NK-92 (cell line): Measurements from ENCODE around the gene PBOV1.
"Not testable (repeated sequence)": the region's sequence is repeated elsewhere in the genome, so short reads cannot be mapped to it uniquely, and the experiment has no call there.

Experiments used
- DNase-seq: peaks from one replicate; lab custom pipeline; 2025; ENCODE audit not compliant: unreplicated experiment; lab: John Stamatoyannopoulos, UW

The PBOV1 gene

GRCh38 chr6:138238368-138238767, 20.1 kb upstream of the PBOV1 start:
- DNase-seq = no peak

GRCh38 chr6:138237463-138237862, 19.2 kb upstream of the PBOV1 start:
- no peak for DNase-seq

DNA sequence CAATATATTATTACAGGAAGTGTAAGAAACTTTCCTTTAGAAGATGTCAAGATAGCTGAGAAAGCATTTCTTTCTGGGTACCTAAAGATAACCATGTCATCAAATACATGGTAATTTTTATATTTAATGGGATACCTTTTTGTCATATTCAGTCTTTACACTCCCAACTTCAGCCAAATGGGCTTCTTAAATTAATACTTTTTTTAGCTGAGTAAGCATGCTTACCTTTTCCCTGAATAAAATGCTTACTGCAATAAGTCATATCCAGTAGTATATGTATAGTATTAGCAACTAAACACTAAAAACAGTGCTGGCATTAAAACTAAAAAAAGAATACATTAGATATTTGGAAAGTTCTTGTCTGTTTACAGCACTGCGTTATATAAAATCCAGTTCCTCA, 17.4 kb upstream of the PBOV1 start:
- no peak for DNase-seq

- DNase-seq = no peak
Measured at GRCh38 chr6:138235205-138235604, 16.9 kb upstream of the PBOV1 start.

DNA sequence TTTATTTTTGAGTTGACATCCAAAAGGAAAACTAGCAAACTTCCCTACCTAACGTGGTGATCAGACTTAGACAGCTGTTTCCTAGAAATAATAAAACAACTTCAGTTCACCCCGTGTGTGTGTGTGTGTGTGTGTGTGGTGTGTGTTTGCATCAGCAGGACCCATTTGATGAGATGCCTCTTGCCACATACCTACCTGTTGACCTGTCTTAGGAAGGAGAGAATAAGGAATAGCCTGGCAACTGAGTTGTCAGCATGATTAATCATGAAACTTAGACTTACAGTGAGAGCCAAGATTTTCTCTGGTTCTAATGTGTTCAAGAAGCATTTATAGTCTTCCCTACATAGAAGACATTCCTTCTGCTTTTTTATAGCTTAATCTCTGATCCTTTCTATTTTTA, 16.1 kb upstream of the PBOV1 start:
- DNase-seq = no peak

DNA sequence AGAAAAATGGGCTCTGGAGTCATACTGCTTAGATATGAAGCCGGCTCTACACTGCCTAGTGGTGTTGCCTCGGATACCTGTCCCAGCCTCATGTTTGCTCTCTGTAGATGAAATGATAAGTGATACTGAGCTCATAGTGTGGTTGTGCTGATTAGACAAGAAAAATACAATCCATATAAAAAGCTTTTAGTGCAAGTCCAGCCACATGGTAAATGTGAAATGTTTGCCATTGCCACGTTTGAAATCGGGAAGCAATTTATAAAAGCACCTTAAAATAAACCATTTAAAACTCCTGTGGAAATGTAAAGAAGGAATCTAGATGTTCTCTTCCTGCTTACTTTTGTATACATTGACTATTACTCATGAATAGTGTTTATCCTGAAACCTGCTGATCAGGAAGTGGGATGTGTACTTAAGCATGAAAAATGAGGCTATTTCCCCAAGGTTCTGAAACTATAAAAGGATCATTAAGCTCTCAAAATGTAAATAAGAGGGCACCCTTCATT, 13.1 kb upstream of the PBOV1 start:
- no peak for DNase-seq

- no peak for DNase-seq
Measured at GRCh38 chr6:138230759-138231380, 12.6 kb upstream of the PBOV1 start.

- no peak for DNase-seq
Measured at GRCh38 chr6:138230221-138230620, 11.9 kb upstream of the PBOV1 start.

- no peak for DNase-seq
Measured at GRCh38 chr6:138229663-138230179, 11.4 kb upstream of the PBOV1 start.

- DNase-seq = no peak
Measured at GRCh38 chr6:138229072-138229471, 10.8 kb upstream of the PBOV1 start.

DNA sequence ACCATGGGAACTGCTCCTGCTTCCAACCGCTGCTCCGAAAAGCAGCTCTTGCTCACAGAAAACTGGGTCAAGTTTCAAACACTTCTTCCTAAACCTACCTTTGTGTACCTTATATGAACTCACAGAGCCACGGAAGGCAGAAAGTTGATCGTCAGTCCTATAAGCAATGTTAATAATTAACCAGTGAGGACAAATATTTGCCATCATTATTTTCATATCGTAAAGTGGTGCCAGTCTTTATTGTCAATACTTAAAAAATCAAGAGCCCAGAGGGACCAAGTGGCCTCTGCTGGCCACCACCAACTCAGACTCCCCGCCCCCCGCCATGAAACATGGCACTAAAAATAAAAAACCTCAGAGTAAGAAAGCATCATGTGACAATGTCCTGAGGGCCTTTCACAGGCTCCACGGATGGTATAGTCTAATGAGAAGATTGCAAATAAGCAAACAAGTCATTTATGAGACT, 9.1 kb upstream of the PBOV1 start:
- DNase-seq = no peak

DNA sequence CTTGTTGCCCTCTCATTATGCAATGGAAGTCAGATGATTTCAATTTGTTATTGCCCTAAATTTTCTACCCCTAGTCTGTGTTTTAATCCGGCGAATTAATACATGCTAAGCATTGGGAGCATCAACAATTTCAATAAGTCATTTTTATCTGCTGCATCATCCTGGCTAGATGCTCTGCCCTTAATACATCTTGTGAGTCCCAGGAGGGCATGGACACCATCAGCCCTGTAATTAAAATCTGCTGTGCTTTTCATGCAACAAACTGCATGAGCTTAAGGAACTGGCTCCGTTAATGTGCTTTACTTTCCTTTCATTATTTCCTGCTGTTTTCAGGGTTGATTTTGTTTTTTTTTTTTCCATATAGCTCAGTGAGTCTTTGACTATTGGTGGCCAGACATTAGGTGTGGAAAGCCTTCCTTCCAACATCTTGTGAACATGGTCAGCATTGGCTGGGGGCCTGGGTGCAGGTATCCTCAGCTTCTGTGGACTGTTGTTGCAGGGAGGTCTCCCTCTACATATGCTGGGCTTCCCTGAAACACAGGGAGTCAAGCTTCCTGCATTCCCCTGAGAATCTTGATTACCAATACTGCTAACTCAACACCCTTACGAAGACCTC, 8.5 kb upstream of the PBOV1 start:
- no peak for DNase-seq

- DNase-seq = no peak
Measured at GRCh38 chr6:138225953-138226352, 7.7 kb upstream of the PBOV1 start.

DNA sequence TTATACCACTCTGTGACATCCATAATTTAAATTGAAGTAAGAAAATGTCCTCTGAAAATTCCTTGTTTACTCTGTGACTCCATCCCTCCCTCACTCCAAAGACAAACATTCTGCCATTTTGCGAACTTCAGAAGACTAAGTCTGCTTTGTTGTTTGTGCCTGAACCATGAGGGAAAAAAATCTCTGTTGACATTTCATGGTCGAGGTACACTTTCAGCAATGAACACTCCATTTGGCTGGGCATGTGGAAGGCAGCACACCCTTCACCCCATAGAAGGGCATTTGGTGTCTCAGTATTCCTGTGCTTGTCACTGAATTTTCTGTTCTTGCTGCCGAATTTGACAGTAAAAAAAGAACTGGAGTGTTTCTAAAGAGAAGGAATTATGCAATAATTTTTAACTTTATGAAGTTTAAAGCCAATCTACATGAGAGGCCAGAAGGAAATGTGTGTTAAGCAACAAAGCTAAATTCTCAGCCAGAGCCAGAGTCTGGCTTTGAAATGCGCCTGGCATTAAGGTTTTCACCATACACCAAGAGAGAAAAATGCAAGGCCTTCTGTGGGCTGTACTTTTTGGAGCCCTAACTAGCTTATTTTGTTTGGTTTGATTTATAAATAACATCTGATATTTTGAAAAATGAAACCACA, 4.7 kb upstream of the PBOV1 start:
- no peak for DNase-seq

DNA sequence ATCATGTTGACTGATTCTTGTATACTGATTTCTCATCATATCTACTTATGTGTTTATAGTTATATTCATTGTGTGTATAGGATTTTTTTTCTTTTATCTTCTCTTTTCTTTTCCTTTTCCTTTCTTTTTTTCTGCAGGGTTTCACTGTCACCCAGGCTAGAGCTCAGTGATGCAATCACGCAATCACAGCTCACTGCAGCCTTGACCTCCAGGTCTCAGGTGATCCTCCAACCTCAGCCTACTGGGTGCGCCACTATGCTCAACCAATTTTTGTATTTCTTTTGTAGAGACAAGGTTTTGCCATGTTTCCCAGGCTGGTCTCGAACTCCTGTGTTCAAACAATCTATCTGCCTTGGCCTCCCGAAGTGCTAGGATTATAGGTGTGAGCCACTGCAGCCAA, 1.6 kb upstream of the PBOV1 start:
- DNase-seq = no peak

DNA sequence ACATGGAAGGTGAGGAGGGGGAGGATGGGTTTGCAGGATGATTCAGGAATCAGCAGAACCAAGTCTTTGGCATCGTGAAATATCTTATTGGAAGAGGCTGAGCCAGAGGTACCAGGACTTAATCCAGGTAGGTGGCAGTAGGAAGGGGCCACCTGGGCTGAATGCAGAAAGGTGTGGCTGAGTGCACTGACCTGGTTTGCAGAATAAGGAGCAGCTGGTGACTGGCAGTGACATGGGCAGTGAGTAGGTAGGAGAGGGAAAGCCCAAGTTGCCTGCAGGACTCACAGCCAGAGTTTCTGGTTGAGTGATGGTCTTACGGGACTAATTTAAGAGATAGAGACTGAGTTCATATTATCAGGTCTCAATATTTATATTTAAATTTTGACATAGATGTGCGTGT, 1.1 kb upstream of the PBOV1 start:
- no peak for DNase-seq

- DNase-seq = no peak
Measured at GRCh38 chr6:138215093-138215782, 3.1 kb downstream of the PBOV1 start.

DNA sequence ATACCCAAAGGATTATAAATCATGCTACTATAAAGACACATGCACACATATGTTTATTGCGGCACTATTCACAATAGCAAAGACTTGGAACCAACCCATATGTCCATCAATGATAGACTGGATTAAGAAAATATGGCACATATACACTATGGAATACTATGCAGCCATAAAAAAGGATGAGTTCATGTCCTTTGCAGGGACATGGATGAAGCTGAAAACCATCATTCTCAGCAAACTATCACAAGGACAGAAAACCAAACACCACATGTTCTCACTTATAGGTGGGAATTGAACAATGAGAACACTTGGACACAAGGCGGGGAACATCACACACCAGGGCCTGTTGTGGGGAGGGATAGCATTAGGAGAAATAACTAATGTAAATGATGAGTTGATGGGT, 5.8 kb downstream of the PBOV1 start:
- DNase-seq = not testable (repeated sequence)

- DNase-seq = no peak
Measured at GRCh38 chr6:138211601-138212000, 6.7 kb downstream of the PBOV1 start.

DNA sequence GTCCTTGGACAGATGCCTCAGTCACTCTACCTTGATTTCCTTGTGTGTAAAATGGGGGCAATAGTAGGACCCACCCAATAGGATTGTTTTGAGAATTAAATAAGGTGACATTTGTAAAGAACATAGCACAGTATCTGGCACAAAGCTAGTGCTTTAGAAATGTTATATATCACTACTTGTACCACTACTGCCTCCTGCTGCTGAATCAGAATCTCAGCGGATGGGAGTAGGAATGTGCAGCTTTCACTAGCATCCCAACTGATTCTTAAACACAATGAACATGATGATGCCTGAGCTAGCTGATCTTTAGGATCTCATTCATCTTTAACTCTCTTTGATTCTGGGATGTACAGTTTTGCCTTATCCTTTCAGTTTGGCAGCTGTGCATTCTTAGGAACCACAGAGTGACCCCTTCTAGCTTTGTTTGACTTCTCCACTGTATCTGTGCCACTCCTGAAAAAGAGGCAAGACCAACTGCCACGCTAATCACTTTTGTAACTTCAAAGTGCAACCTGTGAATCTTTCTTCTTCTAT, 7.2 kb downstream of the PBOV1 start:
- no peak for DNase-seq

GRCh38 chr6:138206862-138207261, 11.4 kb downstream of the PBOV1 start:
- DNase-seq = no peak
